Activated T-helper 1 cell treated with Interleukin-2 at 50 U/mL for 16 hours (primary cell): ENCODE results near the gene CHST15.

Source experiments
- DNase-seq: peaks from one replicate; pipeline ENCODE4 v3.0.0-alpha.2; 2020; ENCODE audit warnings: low read depth

The CHST15 gene, protein sequence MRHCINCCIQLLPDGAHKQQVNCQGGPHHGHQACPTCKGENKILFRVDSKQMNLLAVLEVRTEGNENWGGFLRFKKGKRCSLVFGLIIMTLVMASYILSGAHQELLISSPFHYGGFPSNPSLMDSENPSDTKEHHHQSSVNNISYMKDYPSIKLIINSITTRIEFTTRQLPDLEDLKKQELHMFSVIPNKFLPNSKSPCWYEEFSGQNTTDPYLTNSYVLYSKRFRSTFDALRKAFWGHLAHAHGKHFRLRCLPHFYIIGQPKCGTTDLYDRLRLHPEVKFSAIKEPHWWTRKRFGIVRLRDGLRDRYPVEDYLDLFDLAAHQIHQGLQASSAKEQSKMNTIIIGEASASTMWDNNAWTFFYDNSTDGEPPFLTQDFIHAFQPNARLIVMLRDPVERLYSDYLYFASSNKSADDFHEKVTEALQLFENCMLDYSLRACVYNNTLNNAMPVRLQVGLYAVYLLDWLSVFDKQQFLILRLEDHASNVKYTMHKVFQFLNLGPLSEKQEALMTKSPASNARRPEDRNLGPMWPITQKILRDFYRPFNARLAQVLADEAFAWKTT

DNA sequence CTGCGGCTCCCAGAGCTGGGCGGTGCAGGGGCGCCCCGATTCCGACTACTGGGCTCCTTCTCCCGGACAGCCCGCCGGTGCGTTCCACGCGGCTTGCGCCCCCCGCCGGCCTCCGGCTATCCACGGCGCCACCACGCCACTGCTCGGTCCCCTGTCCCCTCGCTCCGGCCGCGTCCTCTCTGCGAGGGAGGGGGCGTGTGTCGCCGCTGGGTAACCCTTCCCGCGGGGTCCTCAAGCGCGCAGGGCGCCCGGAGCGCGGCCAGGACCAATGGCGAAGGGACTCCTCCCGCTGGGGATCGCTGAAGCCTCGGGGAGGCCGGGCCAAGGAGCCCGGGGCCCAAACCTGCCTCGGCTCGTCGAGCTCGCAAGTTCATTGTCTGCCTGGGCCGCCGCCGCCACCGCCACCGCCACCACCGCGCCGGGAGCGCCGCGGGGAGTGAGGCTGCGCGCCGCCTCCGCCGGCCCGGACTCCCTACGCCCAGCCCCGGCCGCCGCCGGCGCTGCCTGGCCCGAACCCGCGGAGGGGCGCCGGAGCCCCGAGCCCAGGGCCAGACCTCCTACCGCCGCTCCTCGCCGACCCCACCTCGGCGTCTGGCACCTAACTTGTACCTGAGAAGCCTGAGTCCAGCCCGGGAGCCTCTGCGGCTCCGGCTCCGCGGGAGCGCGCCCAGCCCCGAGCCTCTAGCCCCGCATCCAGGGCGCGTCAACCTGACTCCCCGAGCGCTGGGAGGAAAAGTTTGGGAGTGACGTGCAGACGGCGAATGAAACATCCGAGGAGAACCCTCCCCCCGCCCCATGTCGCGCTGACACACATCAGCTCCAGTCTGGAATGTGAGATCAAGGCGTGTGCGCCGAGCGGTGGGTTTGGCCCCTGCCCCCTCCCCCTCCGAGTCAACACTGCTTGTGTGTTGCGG lies at the start of gene CHST15:
TSS of gene CHST15 (minus strand) at position 739 of the 914 bp plus-strand sequence. CDS start 47,386 bp downstream, outside the sequence.
- DNase-seq: no peak

DNA sequence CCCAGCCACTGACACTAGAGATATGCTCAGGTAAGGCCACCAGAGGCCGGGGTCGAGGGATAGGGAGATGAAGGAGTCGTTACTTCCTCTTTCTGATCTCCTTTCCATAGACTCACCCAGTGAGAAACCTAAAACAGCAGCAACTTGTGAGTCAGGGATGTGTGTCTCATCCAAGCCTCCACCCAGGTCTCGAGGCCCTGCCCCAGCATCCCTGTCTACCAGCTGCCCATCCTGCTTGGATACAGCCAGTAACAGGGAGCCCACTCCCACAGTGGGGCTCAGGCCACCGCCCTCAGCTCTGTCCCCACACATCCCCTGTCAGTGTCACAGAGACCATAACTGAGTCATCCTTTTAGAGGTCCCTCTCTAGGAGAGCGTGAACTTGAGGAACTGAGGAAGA lies 49.6 kb upstream of the CHST15 start:
- no peak for DNase-seq

GRCh38 chr10:124142006-124142739 lies 48.8 kb upstream of the CHST15 start:
- no peak for DNase-seq

GRCh38 chr10:124138883-124139348 lies 45.5 kb upstream of the CHST15 start:
- no peak for DNase-seq

DNA sequence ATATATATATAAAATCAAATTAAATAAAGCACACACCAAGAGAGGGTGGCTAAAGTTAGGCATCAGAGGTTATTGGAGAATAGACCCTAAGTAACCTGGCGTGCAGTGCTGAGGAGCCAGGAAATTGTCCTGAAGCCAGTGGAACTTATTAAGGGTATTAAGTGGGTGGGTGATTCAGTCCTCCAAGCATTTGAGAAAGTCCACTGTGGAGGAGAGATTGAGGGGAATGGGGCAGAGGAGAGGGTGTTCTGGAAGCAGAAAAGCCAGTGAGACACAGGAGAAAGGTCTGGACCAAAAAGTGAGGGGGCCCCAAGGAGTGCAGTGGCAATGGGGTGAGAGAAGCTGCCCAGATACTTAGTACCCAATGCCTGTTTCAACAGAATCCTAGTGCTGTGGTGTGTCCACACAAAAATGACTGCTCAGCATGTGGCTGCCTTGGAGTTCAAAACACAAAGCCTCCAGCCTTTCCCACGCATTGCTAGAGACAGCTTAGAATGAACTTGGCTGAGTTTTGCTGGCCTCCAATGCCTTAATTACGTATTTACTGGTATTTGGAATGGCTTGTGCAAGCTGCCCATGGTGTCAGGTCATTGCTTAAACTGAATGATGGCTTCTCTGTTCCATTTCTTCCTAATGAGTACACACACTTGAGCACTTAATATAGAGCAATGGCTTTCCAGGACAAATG lies 44.9 kb upstream of the CHST15 start:
- no peak for DNase-seq

DNA sequence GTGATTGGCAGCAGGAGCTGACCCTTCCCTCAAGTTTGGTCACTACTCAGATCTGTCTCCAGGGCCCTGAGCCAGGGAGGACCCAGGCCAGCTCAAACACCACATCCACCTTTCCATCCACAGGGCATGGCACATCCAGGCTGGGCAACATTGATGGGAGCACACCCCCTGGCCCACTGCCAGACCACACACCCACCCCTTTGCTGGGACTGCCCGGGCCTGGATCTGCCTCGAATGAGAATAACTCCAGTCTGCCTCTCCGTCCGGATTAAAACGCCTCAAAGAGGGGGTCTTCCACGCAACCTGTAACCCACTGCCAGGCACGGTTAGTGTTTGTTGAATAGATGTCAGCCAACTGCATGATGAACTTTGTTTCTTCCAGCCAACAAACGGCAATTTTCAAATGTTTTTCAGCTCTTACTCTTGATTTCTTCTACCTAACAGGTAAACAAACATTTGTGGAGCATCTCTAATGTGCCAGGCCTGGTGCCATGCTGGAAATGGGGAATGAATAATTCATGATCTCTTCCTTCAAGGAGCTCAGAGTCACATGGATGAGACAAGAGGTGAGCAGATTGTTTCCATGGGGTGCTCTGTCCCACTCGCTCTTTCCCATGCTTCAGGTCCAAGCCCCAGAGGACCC lies 41.0 kb upstream of the CHST15 start:
- DNase-seq: no peak

DNA sequence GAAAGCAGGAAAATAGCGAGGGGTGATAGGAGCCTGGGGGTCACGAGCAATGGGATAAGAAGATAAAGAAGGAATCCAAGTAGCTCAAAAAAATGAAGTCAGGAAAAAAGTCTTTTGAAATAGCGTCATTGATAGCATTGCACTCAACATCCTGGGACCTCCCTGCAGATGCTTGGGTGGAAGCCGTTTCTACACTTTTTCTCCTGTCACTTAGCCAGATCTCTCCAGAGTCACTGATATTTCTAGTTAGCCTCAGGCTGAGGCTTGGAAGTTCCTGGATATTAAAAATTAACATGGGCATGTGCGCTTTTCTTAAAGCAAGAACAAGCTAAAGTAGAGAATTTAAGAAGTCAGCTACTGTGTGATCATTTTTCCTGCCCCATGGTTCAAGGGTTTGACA lies 39.5 kb upstream of the CHST15 start:
- no peak for DNase-seq

GRCh38 chr10:124132306-124132705 lies 38.9 kb upstream of the CHST15 start:
- no peak for DNase-seq

DNA sequence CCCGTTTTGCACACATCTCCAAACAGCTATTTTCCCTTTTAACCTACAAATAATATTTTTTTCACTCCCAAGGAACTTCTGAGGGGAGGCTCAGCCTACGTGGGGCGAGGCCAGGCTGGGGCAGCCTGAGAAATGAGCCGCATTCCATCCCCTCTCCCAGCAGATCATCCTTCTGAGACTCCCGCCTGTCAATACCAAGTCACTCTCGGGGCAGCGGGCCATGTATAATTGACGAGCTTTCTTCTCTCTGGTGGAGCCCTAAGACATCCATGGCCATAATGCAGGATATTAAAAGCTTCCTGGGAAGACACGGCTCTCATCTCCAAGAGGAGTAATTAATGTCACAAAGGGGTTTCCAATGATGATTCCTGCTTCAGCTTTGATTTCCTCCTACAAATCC lies 37.8 kb upstream of the CHST15 start:
- DNase-seq: no peak

GRCh38 chr10:124130198-124130900 lies 37.0 kb upstream of the CHST15 start:
- DNase-seq: no peak

- no peak for DNase-seq
Observed at GRCh38 chr10:124129471-124129870, 36.1 kb upstream of the CHST15 start.

DNA sequence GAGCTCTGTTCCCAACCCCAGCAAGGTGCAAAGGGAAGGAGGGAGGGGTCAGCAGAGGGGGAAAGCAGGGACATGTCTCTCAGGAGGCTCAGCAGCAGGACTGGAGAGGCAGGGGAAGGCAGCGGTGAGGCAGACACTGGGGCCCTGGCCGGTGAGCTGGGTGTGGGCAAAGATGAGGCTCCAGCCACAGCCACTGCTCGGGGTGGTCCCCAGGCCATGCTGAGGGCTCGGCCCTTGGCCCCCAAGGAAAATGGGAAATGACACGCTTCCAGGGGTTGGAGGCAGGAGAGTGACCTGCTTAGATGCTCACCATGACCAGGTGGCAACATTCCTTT lies 35.4 kb upstream of the CHST15 start:
- no peak for DNase-seq

DNA sequence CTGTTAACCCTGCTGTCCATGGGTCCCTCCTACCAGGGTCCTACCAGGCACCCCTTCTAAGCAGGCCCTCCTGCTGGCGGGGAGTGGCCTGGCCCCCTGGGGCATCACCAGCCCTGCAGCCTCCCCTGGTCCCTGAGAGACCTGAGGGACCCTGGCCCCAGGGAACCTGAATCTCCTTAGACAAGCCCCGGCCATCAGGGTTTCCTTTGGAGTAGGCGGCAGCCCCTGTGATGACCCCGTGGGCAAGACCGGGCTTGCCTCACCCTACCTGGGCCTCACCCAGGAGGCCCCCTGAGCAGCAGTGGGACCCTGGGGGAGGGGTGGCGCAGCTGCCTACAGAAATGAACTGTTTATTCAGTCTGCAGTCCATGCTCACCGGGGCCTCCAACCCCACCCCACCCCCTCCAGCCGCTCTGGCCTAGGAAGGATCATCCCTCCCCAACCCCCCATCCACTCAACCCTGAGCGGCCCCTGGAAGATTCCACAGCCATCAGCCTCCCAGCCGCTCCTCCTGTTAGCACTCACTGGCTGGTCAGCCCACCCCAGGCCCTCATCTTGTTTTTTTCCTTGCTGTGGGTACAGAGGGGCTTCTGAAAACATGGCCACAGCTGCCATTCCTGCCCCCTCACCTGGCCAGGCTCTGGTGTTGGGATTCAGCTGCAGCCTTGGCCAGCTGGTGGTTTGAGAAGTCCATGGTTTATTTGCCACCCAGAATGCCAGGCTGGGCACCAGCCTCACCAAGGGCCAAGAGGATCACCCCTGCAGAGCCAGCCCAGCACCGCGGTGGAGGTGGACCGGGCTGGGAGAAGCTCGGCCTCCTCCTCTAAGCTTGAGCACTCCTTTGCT lies 34.8 kb upstream of the CHST15 start:
- DNase-seq: no peak

- DNase-seq: no peak
Observed at GRCh38 chr10:124127563-124127962, 34.2 kb upstream of the CHST15 start.

DNA sequence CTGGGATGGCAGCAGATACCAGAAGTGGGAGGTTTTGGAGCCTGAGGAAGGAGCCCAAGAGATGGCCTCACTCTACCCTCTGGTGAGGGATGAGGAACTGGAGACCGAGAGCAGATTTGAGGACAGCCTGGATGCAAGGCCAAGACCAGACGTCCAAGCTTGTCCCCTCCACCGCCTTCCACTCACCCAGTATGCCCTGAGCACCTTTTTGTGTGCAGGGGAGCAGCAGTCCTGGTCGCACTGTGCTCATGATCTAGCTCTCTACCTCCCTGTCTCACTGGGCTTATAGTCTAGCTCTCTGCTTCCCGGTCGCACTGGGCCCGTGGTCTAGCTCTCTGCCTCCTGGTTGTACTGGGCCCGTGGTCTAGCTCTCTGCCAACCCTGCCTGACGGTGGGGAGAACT lies 33.6 kb upstream of the CHST15 start:
- no peak for DNase-seq

DNA sequence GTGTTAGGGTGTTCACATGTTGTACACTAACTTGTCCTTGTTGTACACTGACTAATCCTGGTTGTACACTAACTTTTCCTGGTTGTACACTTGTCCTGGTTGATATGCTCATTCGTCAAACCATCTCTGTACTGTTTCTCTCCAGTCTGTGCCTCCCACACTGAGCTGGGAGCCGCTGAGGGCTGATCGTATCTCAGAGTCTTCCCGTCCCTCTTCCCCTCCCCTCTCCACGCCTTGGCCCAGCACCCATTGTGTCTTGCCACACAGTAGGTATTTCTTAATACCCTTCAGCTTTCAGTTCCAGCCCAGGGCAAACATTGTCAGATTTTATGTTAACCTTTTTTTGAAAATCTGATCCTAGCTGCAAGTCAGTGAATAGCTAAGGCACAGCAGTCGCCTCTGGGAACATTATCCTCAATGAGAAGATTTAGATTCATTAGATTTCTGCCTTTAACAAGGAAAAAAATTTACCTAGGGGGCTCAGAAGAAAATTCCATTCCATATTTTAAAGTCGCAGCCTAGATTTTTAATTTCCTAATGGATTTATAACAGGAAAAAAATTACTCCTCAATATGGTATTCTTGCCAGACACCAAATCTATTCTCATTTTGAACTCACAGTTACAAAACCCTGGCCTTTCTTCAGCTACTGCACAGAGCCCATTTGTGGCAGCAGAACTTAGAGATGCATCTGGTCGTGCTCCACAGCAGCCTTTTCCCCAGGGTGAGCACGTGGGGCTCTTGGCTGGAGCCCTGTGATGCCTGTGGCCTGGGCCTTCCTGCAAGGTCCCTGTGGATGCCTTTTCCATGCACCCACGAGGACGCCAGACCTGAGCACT lies 33.0 kb upstream of the CHST15 start:
- no peak for DNase-seq

DNA sequence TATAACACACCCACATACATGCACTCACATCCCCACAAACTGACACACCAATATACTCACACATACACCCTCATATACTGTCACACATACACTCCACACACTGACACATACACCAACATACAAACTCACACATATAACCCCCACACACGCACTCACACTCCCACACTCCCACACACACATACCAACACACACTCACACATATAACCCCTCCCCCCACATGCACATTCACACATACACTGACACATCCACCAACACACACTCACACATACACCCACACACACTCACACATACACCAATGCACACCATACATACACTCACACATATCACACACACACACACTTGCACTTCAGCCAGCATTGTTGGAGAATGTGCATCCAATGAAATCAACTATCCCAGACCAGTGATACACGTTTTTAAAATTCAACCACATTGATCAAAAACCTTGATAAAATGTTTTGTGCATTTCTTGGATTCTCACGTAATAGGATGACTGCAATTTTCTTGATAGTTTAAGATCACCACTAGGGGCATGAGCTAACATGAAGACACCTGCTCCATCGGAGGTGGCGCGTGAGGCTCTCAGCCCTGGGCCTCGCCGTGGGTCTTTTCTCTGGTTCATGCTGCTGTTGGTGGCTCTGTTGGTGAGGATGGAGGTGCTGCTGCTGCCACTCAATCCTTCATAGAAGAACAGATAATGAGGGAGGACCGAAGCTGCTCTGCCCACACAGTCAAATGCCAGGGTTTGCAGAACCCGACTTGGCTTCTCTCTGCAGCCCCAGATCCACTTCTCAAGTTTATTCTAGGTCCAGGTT lies 32.1 kb upstream of the CHST15 start:
- DNase-seq: no peak

DNA sequence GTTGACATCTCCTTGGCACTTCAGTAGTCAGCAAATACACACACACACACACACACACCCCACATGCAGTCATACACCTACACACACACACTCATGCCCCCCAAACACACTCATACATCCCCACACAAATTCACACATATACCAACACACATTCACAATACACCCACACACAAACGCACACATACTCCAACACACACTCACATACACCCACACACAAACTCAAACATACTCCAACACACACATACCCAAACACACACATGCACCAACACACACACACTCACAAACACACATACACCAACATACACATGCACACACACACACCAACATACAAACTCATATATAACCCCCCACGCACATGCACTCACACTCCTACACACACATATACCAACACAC lies 31.4 kb upstream of the CHST15 start:
- no peak for DNase-seq
